Measurements from ENCODE around the gene ERP27. TPM values are rescaled to one million over a fixed set of nuclear protein-coding genes. Genes with fewer than 3 reads are reported as not detected.

Gene ERP27
- polyA plus RNA-seq, 5 donors: 3.4 to 13.3 (median 9.6) TPM

DNA sequence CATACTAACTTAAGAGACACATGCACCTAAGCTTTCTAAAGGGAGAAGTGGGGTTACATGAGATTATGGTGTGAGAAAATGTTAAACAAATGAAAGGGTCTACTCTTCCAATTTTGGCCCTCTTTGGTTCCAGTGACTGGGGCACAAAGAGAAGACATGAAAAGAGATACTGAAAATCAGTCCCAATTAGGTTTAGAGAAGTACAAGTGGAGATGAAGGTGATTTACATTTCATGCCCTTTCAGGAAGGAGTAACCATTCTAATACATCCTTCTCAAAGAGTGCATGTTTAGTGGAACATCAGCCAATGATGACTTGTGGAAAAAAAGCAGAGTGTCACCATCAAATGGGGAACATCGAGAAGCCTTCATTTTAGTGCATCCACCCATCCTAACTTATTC, 67.1 kb downstream of the ERP27 start:
- no peak for DNase-seq

DNA sequence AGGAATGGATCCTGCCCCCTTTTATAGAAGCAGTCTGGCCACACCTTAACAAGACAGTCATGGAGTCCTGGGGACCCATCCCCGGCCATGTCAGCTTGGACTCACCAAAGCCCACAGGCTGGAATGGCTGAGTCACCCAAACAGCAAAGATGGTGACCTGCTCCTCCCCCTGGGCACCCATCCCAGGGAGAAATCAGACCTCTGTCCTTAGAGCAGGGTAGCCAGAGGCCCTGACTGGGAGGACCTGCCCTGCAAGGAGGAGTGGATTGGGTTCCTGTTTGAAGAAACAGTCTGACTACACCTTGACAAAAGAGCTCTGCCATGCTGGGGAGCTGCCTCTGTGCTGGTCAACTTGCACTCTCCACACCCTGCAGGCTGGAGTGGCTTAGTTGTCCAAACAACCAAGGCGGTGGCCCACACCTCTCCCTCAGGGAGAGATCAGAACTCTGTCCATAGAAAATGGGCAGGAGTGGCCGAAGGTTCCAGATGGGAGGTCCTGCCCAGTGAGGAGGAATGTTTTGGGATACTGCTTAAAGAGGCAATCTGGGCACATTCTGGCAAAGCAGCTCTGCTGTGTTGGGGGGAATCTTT, 69.3 kb downstream of the ERP27 start:
- no peak for DNase-seq

Other genes starting within 250 kb of the ERP27 start
- gene GUCY2C, start 241.9 kb downstream of the ERP27 start, polyA plus RNA-seq (ENCODE audit: insufficient read depth in 1 of 5, insufficient read length in 5 of 5, low replicate concordance in 1 of 5): under 1 TPM; 0.21 to 0.71 (median 0.55) TPM
- 10 to 100 TPM; 74.4 to 99.3 (median 85.8) TPM for gene WBP11, start 135.1 kb downstream of the ERP27 start, polyA plus RNA-seq (ENCODE audit: insufficient read depth in 1 of 5, insufficient read length in 5 of 5, low replicate concordance in 1 of 5)
- 1 to 10 TPM; 2.4 to 4.1 (median 3.2) TPM for gene C12orf60, start 134.9 kb downstream of the ERP27 start, polyA plus RNA-seq (ENCODE audit: insufficient read depth in 1 of 5, insufficient read length in 5 of 5, low replicate concordance in 1 of 5)
- under 1 TPM; 0.42 to 0.82 (median 0.51) TPM for gene SMCO3, start 124.4 kb downstream of the ERP27 start, polyA plus RNA-seq (ENCODE audit: insufficient read depth in 1 of 5, insufficient read length in 5 of 5, low replicate concordance in 1 of 5)
- gene ART4, start 95.0 kb downstream of the ERP27 start, polyA plus RNA-seq (ENCODE audit: insufficient read depth in 1 of 5, insufficient read length in 5 of 5, low replicate concordance in 1 of 5): under 1 TPM; 0.14 to 0.89 (median 0.28) TPM
- 100 to 1,000 TPM in 2 of 5 donors, 10 to 100 TPM in 3; 70.2 to 112 (median 96.6) TPM for gene MGP, start 52.7 kb downstream of the ERP27 start, polyA plus RNA-seq (ENCODE audit: insufficient read depth in 1 of 5, insufficient read length in 5 of 5, low replicate concordance in 1 of 5)
- gene ARHGDIB, start 23.1 kb upstream of the ERP27 start, polyA plus RNA-seq (ENCODE audit: insufficient read depth in 1 of 5, insufficient read length in 5 of 5, low replicate concordance in 1 of 5): 10 to 100 TPM; 66.1 to 79.6 (median 76.2) TPM
- not detected for gene PDE6H, start 34.5 kb upstream of the ERP27 start, polyA plus RNA-seq (ENCODE audit: insufficient read depth in 1 of 5, insufficient read length in 5 of 5, low replicate concordance in 1 of 5)